C1 segment of cervical spinal cord (tissue), 14 donors: ENCODE measurements around the gene NRSN2.

Experiments
- DNase-seq, 14 donors: peaks; one replicate each; lab custom pipeline; 2025; lab: John Stamatoyannopoulos, UW

The NRSN2 gene, protein sequence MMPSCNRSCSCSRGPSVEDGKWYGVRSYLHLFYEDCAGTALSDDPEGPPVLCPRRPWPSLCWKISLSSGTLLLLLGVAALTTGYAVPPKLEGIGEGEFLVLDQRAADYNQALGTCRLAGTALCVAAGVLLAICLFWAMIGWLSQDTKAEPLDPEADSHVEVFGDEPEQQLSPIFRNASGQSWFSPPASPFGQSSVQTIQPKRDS

DNA sequence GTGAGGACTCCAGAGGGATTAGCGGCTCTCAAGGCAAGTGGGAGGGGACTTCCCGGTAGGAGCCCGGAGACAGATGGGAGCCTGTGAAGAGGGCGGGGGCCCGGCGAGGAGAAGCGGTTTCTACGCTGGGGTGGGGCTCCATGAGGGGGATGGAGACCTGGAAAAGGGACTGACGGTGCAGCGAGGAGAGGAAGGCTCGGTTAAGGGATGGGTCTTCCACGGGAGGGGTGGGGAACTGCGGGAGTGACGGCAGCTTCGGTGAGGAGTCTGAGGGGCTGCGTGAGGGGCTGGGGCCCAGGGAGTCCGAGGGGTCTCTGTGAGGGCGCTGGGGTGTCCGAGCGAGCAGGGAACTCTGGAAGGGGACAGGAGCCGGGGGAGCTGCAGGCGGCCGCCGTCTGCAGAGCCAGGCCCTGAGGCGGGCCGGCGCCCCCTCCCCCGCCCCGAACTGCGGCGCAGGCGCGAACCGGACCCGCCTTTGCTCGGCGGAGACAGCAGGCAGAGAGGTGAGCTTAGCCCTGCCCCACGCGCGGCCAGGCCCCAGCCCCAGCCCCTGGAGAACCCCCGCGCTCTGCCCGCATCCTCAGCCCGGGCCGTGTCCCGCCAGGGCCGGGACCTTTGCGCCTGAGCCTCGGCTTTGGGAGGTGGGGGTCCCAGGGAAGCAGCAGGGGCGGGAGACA lies at the start of gene NRSN2:
TSS of gene NRSN2 (plus strand) at position 472 of the 677 bp plus-strand sequence. CDS start 2,533 bp downstream, outside the sequence.
- peak in 12 of 14 donors; percentile 16 to 70 (median 46) for DNase-seq

DNA sequence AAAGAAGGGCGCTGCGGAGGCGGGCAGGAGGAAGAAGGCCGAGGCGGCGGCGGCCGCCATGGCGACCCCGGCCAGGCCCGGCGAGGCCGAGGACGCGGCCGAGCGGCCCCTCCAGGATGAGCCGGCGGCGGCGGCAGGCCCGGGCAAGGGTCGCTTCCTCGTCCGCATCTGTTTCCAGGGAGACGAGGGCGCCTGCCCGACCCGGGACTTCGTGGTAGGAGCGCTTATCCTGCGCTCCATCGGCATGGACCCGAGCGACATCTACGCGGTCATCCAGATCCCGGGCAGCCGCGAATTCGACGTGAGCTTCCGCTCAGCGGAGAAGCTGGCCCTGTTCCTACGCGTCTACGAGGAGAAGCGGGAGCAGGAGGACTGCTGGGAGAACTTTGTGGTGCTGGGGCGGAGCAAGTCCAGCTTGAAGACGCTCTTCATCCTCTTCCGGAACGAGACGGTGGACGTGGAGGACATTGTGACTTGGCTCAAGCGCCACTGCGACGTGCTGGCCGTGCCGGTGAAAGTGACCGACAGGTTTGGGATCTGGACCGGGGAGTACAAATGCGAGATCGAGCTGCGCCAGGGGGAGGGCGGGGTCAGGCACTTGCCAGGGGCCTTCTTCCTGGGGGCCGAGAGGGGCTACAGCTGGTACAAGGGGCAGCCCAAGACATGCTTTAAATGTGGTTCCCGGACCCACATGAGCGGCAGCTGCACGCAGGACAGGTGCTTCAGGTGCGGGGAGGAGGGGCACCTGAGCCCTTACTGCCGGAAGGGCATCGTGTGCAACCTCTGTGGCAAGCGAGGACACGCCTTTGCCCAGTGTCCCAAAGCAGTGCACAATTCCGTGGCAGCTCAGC lies 48.8 kb upstream of the NRSN2 start:
- peak in 13 of 14 donors; percentile 30 to 72 (median 54) for DNase-seq

DNA sequence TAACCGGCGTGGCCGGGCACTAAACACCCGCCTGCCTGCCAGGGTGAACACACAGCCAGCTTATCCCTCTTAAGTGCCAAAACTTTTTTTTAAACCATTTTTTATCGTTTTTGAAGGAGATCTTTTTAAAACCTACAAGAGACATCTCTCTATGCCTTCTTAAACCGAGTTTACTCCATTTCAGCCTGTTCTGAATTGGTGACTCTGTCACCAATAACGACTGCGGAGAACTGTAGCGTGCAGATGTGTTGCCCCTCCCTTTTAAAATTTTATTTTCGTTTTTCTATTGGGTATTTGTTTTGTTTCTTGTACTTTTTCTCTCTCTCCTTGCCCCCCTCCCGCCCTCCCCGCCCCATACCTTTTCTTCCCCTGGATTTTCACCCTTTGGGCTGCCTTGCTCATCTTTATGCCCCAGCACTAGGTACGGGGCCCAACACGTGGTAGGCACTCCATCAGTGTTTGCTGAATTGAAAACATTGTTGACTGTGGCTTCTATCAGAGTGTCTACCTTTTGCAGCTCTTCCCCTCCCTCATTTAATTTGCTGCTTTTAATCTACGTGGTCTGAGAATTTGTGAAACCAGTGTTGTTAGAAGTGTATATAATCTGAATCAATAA lies 48.0 kb upstream of the NRSN2 start:
- no peak for DNase-seq

DNA sequence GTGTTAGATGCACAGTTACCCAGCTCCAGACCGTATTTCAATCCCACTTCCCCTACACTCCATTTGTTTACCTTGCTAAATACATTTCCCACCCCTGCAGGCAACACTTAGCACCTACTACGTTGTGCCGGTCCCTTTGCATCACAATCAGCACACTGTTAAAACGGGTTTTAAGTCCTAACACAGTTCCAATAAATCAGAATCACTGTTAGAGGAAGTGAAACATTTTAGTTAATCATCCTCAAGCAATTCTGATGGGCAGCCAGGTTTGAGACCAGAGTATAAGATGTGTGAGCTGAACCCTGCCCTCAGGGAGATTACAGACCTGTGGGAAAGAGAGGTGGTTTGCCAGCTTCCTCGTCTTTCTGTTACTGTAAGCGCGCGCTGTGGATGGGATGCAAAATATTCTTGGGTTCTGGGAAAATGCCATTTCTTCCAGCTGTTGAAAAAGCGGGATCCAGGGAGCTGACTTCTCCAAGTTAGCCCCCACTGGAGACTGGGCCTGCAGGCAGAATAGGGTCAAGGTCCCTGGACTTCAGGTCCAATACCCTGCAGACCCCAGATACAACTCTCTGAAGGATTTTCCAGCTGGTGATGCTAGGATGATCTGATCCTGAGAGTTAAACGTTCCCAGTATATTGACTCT lies 46.4 kb upstream of the NRSN2 start:
- DNase-seq, result no peak

DNA sequence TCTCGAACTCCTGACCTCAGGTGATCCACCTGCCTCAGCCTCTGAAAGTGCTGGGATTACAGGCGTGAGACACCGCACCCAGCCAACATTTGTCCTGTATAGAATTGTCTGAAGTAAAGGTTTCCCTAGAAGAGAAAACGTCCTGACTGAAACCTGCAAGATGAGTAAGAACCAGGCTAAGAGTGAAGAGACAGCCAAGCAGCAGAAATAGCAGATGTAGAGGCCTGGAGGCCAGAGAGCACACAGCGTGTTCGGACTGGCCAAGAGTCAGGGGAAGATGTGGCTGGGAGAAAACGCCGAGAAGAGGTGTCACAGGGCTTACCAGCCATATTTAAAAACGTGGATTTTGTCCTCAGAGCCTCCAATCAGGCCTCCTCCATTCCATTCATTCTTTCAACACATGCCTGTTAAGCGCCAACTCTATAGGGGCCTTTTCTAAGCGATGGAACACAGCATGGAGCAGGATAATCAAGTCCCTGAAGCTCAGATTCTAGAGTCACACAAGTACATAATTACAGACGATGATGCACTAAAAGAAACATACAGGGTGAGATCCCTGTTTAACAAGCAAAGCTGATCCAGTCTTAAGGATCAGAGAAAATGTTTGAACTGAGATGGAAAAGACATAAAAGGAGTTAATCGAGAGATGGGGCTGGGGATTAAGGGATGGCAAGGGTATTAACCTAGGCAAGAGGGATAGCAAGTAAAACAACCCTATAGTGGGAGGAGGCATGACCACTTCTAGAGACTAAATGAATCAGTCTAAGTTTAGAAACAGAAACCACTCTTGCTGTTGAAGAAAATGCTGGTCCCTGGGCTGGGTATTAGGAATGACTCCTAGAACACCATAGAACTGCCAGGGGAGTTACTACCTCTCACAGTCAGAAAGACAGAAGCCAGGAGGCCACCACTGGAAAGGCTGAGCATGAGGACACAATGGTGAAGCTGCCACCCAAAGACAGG lies 44.7 kb upstream of the NRSN2 start:
- no peak for DNase-seq

DNA sequence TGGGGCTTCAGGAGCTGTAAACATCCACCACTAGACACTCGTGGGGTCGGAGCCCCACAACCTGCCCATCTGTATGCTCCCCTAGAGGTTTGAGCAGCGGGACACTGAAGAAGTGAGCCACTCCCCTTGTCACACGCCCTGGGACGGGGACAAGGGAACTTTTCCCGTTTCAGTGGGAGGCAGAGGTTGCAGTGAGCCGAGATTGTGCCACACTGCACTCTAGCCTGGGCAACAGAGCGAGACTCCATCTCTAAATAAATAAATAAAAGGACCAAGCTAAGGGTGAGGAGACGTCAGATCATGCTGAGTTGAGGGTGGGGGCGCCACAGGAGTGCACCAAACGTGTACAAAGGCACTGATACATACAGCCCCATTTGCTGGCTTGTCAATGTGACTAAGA lies 41.2 kb upstream of the NRSN2 start:
- no peak for DNase-seq

DNA sequence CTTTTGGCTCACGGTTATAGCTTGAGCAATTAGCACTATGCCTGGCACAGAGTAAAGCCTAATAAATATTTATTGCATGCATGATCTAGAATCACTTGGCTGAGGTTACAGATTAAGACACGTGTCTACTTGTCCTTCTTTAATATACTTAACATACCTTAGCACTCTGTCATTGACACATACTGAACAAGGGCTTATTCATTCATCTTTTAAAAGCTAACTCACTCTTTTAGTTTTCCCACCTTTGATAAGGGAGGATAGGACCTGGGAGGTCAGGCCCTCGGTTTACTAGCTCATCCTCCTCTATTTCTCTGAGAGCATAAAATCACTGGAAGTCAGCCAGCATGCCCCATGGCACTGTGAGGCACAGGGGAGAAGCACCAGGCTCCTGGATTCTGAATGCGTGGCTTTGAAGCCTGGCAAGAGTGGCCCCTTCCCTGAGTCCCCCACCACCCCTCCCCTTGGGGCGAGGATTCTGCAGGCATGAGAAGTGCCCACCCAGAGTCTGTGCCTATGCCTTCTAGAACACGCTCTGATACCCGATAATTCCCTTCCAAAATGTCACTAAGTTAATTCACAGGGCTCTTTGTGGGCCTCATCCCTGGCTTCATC lies 38.4 kb upstream of the NRSN2 start:
- no peak for DNase-seq

DNA sequence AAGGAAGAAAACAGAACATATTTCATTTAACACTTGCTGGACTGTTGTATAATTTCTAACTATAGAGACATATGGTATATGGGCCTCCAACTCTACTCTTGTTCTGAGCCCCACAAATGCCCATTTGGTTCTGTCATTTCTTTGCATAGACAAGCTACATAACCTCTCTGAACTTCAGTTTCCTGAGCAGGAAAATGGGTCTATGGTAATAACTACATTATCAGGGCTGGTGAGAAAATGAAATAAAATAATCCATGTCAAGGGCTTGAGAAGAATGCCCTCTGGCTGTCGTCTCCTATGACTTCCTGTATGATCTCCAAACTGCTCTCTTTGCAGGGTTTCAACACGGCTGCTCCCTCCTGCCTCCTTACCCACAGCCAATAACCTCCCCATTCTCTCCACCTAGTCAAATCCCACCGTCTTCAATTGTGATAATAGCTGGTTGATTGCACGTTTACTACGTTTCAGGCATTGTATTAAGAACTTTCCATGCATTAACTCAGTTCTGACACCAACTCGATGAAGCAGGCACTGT lies 37.5 kb upstream of the NRSN2 start:
- peak in 2 of 14 donors; percentile 54 to 59 for DNase-seq

DNA sequence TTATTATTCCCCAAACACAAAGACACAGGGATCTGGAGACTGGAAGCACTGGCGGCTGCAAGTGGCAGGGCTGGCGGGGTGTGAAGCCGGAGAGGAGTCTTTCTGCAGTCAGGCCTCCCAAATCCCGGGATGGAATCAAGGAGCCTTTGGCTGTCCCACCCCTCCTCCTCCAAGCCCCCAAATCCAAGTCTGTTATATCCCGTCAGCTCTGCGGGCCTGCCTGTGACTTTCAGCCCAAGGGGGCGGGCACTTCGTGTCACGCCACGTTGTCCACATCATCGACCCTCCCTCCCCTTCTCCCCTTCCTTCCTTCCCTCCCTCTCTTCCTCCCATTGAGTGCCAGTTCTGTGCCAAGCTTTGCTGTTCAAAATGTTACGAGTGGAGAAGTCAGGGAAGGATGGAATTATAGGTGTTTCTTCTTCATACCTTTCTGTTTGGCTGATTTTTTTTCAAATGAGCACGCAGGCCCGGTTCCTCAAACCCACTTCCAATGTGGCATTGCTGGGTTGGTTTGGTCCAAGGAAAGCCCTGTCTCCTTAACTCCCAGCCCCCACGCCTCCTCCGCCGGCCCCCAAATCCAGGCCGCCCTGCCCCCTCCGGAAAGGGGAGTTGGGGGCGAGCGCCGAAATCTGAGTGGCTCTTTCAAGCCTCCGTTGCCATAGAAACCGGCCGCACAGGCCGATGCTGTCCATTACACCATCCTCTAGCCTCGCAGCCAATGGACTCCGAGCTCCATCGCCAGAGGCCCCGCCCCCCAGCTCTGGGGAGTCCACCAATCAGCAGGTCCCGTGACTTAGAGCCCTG lies 36.9 kb upstream of the NRSN2 start:
- DNase-seq, result peak; percentile 72 to 99 (median 96)

DNA sequence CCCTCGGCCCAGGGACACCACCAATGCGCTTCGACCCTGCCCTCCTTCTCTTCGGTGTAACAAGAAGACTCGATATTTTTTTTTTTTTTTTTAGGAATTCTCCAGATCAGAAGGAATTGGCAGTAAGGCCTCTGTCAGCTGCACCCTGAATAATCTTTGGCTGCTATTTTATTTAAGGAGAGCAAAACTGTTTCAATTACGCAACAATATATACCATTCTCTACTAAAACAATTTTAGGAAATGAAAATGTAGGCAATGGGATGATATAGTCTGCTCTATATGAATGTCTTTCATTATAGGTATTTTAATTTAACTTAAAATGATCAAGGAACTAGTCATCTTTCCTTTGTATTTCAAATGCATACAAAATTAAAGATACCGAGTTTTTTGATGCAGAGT lies 36.3 kb upstream of the NRSN2 start:
- DNase-seq, result no peak

DNA sequence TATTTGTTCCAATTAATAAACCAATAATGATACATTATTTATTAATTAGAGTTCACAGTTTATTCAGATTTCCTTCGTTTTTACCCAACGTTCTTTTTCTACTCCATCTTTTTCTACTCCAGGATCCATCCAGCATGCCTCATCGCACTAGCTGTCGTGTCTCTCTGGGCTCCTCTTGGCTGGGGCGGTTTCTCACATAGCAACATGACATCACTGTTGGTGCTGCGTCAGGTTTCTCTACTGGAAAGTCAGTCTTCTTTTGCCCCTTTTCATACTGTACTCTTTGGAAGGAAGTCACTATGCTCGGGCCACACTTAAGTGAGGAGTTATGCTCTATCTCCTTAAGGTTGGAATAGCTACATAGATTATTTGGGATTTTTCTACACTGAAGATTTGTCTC lies 35.3 kb upstream of the NRSN2 start:
- no peak for DNase-seq

DNA sequence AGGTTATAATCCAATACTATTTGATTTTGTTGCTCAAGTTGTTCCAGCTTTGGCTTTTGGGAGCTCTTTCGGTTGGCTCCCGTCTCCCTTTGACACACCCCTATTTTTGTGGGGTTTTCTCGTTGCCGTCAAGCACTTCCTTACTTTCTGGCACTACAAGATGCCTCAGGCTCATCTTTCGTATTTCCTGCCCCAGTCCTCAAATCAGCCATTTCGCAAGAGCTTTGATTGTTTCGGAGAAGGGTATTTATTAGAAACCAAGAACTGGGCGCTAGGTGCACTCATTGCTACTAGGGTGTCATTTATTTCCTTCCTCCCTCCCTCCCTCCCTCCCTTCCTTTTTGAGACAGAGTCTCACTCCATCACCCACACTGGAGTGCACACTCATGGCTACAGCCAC lies 34.8 kb upstream of the NRSN2 start:
- DNase-seq, result no peak

DNA sequence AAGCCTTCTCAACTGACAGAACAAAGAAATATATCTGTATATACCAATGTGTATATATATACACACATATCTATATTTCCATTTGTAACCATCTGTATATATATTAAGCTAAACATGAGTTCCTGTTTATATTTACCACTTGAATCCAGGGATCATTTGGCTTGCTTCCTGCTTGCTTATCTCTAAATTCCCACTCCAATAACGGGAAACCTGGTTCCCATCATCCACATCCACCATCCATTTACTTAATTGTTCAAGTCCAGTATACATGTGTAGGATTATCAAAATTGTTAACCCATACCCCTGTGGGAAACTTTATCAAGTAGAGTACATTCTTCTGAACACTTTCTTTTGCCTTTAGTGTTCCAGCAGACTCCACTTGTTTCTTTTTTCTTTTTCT lies 34.0 kb upstream of the NRSN2 start:
- no peak for DNase-seq

DNA sequence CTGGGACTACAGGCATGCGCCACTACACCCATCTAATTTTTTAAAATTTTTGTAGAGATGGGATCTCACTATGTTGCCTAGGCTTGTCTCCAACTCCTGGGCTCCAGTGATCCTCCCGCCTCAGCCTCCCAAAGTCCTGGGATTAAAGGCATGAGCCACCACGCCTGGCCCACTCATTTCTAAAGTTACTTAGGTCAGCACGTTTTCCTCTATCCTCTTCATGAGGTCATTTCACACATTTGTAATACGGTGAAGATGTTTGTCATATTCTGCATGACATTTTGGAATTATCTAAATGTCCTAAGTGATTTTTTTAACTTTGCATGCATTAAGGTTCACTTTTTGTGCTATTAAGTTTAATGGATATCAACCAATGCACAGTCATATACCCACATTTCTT lies 33.5 kb upstream of the NRSN2 start:
- no peak for DNase-seq

DNA sequence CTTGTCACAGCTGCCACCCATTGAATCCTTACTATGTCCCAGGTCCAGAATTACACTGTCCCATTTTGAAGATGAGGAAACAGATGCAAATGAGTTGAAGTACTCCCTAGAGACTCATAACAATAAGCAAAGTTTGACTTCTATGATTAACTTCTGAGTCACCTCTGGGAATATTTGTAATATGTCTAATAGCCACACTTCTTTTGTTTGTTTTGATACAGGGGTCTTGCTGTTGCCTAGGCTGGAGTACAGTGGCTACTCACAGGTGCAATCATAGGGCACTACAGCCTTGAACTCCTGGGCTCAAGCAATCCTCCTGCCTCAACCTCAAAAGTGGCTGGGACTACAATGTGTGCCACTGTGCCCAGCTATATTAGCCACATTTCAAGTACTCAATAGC lies 33.0 kb upstream of the NRSN2 start:
- no peak for DNase-seq

DNA sequence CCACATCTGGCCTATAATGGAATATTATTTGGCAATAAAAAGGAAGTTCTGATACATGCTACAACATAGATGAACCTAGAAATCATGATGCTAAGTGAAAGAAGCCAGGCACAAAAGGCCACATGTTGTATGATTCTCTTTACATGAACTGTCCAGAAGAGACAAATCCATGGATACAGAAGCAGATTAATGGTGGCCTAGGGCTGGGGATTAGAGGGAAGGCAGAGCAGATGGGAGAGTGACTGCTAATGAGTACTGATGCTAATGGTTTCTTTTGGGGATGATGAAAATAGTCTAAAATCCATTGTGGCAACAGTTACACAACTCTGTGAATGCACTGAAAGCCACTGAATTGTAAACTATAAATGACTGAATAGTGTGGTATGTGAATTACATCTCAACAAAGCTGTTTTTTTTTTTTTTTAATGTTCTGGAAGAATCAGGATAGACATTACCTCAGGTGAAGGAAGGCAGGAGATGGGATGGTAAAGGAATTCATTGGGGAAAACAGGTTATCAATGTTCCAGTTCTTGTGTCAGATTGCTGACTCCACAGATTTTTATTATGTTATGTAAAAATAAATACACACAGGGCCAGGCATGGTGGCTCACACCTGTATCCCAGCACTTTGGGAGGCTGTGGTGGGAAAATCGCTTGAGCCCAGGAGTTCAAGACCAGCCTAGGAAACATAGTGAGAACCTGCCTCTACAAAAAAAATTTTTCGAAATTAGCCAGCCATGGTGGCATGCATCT lies 30.4 kb upstream of the NRSN2 start:
- no peak for DNase-seq

DNA sequence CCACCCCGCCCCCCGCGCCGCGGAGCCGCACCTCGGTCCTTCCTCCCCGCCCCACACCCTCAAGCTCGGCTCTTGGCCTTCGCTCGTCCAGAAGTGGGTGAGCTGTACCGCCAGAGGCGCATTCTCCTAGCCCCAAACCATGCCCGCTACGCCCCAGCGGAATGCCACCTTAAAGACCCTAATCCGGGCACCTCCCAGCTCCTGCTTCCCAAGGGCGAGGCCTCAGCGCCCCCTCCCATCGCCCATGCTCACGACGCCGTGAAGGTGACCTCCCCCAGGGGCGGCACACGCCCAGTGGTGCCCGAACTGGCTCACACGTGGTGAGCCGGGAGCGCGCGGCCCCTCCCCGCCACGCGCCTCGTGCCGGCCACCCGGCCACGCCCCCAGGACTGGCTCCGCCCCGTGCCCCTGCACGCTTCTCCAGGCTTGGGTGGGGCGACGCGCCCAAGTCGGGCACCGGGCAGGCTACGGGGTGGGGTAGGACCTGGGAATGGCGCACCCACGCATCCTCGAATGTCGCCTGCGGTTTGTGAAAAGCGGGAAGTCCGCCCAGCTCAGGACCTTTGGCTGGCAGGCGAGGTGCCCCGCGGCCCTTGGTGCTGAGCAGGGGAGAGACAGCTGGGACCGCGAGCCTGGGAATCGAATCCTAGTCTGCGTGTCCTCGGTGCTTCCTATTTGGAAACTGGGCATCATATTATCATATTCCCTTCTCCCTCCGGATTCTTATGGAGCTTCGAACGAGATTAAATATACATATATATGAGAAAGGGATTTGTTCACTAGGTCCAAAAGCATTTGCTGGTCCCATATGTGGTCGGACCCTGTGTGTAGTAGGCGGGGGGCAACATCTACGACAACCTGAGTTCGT lies 22.5 kb upstream of the NRSN2 start:
- peak in 13 of 14 donors; percentile 39 to 85 (median 69) for DNase-seq
